Kidney (tissue), 14 donors: ENCODE data around the gene SMIM29. TPM values are rescaled to one million over a fixed set of nuclear protein-coding genes. Genes with fewer than 3 reads are reported as not detected.

Experiments
- DNase-seq, 5 donors: peaks; one replicate each; pipeline ENCODE4 v3.0.0-alpha.2; 2013 to 2020
- FAIRE-seq: peaks from 2 replicates; lab custom pipeline; 2012; peaks lifted over from hg19 to GRCh38; lab: Jason Lieb, UNC
- H3K27ac ChIP-seq, 2 donors: one replicate each; pipeline ENCODE4 v1.7.0; 2013; ENCODE audit warnings: low read depth in 2 of 2, low read length in 2 of 2, inconsistent platforms in 1 of 2
- H3K27me3 ChIP-seq: one replicate; pipeline ENCODE4 v1.7.1; 2013; ENCODE audit warnings: low read length, inconsistent platforms; ENCODE audit not compliant: control insufficient read depth, insufficient read depth
- H3K36me3 ChIP-seq, 3 donors: one replicate each; pipeline versions ENCODE4 v1.7.0 to v1.7.1; 2013; ENCODE audit warnings: low read length in 3 of 3, control low read depth in 1 of 3, inconsistent platforms in 1 of 3; ENCODE audit not compliant: insufficient read depth in 3 of 3, control insufficient read depth in 2 of 3
- H3K4me1 ChIP-seq, 3 donors: one replicate each; pipeline versions ENCODE4 v1.7.0 to v1.7.1; 2013; ENCODE audit warnings: low read length in 3 of 3, inconsistent platforms in 1 of 3, low read depth in 1 of 3; ENCODE audit not compliant: control insufficient read depth in 2 of 3, insufficient read depth in 2 of 3
- H3K4me3 ChIP-seq, 3 donors: one replicate each; pipeline versions ENCODE4 v1.7.0 to v1.8.1; 2013; ENCODE audit warnings: low read length in 3 of 3, control low read depth in 1 of 3, inconsistent platforms in 1 of 3
- H3K9ac ChIP-seq, 3 donors: one replicate each; pipeline versions ENCODE4 v1.7.0 to v1.7.1; 2013; ENCODE audit warnings: low read length in 3 of 3, control low read depth in 1 of 3, inconsistent platforms in 1 of 3
- H3K9me3 ChIP-seq, 3 donors: one replicate each; pipeline versions ENCODE4 v1.7.0 to v1.7.1; 2013; ENCODE audit warnings: low read length in 3 of 3, control low read depth in 1 of 3, inconsistent platforms in 1 of 3; ENCODE audit not compliant: control insufficient read depth in 2 of 3, insufficient read depth in 1 of 3
- intact Hi-C: fragments of 100-400 bp; cut with DNase I; formaldehyde crosslinking; loops from one replicate; pipeline ENCODE4 v1.11.1; 2022
- polyA plus RNA-seq: library from polyadenylated mRNA; stranded (reverse); fragments of 350-450 nt; fragmentation: Illumina TruSeq; extraction: RNeasy Lipid Tissue Mini Kit (QIAGEN cat#74804); gene quantifications from one replicate; pipeline ENCODE4 v1.2.3, GENCODE V29; 2014; ENCODE audit warnings: low read depth, low replicate concordance; ENCODE audit not compliant: insufficient read depth
- total RNA-seq: library from RNA; stranded (reverse); fragmentation: NEBNext Ultra II Directional; extraction: Animal tissue kit (Norgen Biotek cat#: 25700); gene quantifications from one replicate; pipeline ENCODE4 v1.2.1, GENCODE V29; 2021
- TF ChIP-seq, protein P1 (sequence below): IDR thresholded peaks from 3 replicates; pipeline ENCODE4 v1.5.1; 2012; ENCODE audit warnings: mild to moderate bottlenecking, moderate library complexity, borderline replicate concordance; ENCODE audit not compliant: insufficient read depth; ENCODE audit errors: extremely low read depth
- donor health status: control.
- donor health status: control.
- donor health status: control.
- donor health status: control.
- donor health status: control.
- donor health status: DM: yes; HTN: yes; CAD: no.
- donor health status: Normal renal cell carcinoma (clear cell type).

Gene SMIM29
- total and polyA plus RNA-seq, 2 donors from 2014 or later: 22.6 to 53.5 TPM

DNA sequence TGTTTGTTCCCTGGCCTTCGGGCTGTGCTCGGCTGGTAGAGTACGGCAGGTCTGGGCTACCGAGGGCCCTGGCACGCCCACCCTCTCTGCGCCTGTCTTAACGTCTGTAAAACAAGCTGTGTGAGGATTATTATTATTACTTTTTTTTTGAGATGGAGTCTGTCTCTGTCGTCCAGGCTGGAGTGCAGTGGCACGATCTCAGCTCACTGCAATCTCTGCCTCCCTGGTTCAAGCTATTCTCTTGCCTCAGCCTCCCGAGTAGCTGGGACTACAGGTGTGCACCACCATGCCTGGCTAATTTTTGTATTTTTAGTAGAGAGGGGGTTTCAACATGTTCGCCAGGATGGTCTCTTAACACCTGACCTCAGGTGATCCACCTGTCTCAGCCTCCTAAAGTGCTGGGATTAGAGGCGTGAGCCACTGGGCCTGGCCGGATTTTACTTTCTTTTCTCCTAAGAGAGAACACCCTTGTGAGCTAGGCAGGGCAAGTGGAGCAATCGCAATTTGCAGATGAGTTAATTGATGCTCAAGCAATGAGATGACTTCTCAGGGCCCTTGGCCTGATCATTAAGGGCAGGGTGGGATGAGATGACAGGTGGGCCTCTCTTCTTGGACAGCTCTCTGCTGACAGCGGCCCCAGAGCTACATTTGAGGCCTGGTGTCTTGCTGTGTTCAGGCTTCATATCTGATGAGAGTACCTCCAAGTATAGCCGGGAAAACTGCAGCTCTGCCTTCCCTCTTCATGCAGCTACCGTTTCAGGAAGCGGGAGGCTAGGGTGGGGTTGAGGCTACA is 859 bp upstream of the SMIM29 start:
- no peak for FAIRE-seq
- H3K9ac ChIP-seq: peak overlapping the region; percentile 15 to 80 (median 44)
- H3K27ac ChIP-seq: peak overlapping the region; percentile 80 to 86
- H3K27me3 ChIP-seq: no peaks in the 10 kb centered on the region
- H3K9me3 ChIP-seq: no peaks in the 10 kb centered on the region
- H3K36me3 ChIP-seq: no peaks in the 10 kb centered on the region
- H3K4me3 ChIP-seq: peak overlapping the region; percentile 60 to 78 (median 73)
- intact Hi-C loops: loop anchor here (10.0 kb wide), 1 partner anchor 165 kb away; no protein-coding TSS in a partner anchor
- peaks cover 0 to 7% (median 0%) of the 10 kb centered on the region in 3 donors for H3K4me1 ChIP-seq
- TF ChIP-seq, protein P1, sequence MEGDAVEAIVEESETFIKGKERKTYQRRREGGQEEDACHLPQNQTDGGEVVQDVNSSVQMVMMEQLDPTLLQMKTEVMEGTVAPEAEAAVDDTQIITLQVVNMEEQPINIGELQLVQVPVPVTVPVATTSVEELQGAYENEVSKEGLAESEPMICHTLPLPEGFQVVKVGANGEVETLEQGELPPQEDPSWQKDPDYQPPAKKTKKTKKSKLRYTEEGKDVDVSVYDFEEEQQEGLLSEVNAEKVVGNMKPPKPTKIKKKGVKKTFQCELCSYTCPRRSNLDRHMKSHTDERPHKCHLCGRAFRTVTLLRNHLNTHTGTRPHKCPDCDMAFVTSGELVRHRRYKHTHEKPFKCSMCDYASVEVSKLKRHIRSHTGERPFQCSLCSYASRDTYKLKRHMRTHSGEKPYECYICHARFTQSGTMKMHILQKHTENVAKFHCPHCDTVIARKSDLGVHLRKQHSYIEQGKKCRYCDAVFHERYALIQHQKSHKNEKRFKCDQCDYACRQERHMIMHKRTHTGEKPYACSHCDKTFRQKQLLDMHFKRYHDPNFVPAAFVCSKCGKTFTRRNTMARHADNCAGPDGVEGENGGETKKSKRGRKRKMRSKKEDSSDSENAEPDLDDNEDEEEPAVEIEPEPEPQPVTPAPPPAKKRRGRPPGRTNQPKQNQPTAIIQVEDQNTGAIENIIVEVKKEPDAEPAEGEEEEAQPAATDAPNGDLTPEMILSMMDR: no peak
- peak in 1 of 5 donors; percentile 44 for DNase-seq

DNA sequence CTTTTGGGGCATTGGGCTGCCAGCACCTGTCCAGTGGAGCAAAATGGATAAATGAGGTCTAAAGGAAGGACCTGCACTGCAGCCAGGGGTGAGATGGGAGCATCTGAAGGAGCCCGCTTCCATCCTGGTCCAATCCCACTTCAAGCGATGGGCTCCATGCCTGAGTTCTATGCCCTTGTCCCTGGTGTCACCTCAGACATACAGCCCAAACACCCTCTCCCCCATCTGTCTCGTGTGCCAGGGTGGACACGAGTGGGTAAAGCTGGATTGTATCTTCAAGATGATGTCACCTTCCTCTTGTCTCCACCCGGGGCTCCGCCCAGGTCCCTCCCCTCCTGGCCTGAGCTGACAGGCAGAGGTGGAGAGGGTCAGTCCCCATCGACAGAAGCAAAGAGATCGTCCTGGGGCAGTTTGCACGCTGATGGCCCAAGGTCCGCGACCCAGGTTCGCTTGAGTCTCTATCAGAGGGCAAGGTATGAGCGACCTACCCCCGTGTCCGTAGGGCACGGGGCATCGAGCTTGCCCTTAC is 544 bp downstream of the SMIM29 start:
- peak in 3 of 5 donors; percentile 24 to 90 (median 44) for DNase-seq
- intact Hi-C loops: loop anchor here (10.0 kb wide), 1 partner anchor 167 kb away; no protein-coding TSS in a partner anchor
- Histone ChIP-seq H3K36me3 (no peaks in the 10 kb centered on the region), H3K27ac (peak overlapping the region; percentile 83 to 91), H3K27me3 (no peaks in the 10 kb centered on the region), H3K4me3 (peak overlapping the region; percentile 61 to 78 (median 62)), H3K9me3 (no peaks in the 10 kb centered on the region), H3K9ac (peak overlapping the region; percentile 19 to 90 (median 81)), H3K4me1 (peaks cover 0 to 10% (median 0%) of the 10 kb centered on the region in 3 donors)
- FAIRE-seq: no peak
- TF ChIP-seq, protein P1: no peak

- TF ChIP-seq, protein P1: no peak
- H3K9ac ChIP-seq: peak overlapping the region in 1 of 3 donors; percentile 90
- FAIRE-seq (no peak), DNase-seq (peak in 2 of 5 donors; percentile 57 to 73)
- no peaks in the 10 kb centered on the region for H3K9me3 ChIP-seq
- intact Hi-C loops: loop anchor here (10.0 kb wide), 1 partner anchor 167 kb away; no protein-coding TSS in a partner anchor
- no peak overlapping the region for H3K27ac ChIP-seq
- H3K4me3 ChIP-seq: no peak overlapping the region
- H3K36me3 ChIP-seq: no peaks in the 10 kb centered on the region
- H3K4me1 ChIP-seq: peaks cover 0 to 10% (median 0%) of the 10 kb centered on the region in 3 donors
- H3K27me3 ChIP-seq: no peaks in the 10 kb centered on the region
Measured at GRCh38 chr6:34247481-34248197, 1.2 kb downstream of the SMIM29 start.
